ENCODE results near the gene SPINT3.

DNA sequence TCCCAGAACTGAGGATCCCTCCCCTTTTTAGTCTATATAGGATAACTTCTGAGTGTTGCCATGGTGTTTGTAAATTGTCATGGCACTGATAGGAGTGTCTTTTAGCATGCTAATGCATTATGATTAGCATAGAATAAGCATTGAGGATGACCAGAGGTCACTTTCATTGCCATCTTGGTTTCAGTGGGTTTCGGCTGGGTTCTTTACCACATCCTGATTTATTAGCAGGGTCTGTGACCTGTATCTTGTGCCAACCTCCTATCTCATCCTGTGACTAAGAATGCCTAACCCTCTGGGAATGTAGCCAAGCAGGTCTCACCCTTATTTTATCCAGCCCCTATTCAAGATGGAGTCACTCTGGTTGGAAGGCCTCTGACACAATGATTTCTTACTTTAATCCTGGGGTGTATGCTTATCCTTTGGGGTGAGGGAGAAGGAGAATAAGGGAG lies 26.3 kb downstream of the SPINT3 start:
- TF ChIP-seq, protein P1, sequence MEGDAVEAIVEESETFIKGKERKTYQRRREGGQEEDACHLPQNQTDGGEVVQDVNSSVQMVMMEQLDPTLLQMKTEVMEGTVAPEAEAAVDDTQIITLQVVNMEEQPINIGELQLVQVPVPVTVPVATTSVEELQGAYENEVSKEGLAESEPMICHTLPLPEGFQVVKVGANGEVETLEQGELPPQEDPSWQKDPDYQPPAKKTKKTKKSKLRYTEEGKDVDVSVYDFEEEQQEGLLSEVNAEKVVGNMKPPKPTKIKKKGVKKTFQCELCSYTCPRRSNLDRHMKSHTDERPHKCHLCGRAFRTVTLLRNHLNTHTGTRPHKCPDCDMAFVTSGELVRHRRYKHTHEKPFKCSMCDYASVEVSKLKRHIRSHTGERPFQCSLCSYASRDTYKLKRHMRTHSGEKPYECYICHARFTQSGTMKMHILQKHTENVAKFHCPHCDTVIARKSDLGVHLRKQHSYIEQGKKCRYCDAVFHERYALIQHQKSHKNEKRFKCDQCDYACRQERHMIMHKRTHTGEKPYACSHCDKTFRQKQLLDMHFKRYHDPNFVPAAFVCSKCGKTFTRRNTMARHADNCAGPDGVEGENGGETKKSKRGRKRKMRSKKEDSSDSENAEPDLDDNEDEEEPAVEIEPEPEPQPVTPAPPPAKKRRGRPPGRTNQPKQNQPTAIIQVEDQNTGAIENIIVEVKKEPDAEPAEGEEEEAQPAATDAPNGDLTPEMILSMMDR (IDR thresholded peaks at IDR 0.05; ENCODE audit: insufficient read depth, low read length) = no peak
- TF ChIP-seq POLR2AphosphoS5 (IDR thresholded peaks at IDR 0.05; ENCODE audit: low read depth) = no peak
- no peak for TF ChIP-seq SPI1 (IDR thresholded peaks at IDR 0.05; ENCODE audit: borderline replicate concordance, low read depth)
